Colon (tissue), 2 donors: ENCODE data around the gene DNAL1.
"Not testable (repeated sequence)": the region's sequence is repeated elsewhere in the genome, so short reads cannot be mapped to it uniquely, and the experiment has no call there.

Experiments used
- FAIRE-seq: peaks from 2 replicates; lab custom pipeline; 2012; peaks lifted over from hg19 to GRCh38; lab: Jason Lieb, UNC
- donor health status: control.
- donor health status: control.

Gene DNAL1

GRCh38 chr14:73708076-73708475 is 63.3 kb downstream of the DNAL1 start:
- not testable (repeated sequence) for FAIRE-seq

- FAIRE-seq: no peak
Observed at GRCh38 chr14:73709904-73710469, 65.2 kb downstream of the DNAL1 start.

- no peak for FAIRE-seq
Observed at GRCh38 chr14:73710737-73711136, 66.0 kb downstream of the DNAL1 start.

- no peak for FAIRE-seq
Observed at GRCh38 chr14:73712071-73712506, 67.3 kb downstream of the DNAL1 start.

GRCh38 chr14:73712540-73713180 is 67.9 kb downstream of the DNAL1 start:
- FAIRE-seq: no peak

- FAIRE-seq: no peak
Observed at GRCh38 chr14:73713206-73713802, 68.5 kb downstream of the DNAL1 start.

GRCh38 chr14:73713803-73714655 is 69.2 kb downstream of the DNAL1 start, which contains the start of gene PNMA1:
TSS of gene PNMA1 (minus strand) at chr14:73714384. CDS start at chr14:73713639, 745 bp downstream.
- no peak for FAIRE-seq

GRCh38 chr14:73714656-73715081 is 69.9 kb downstream of the DNAL1 start:
- no peak for FAIRE-seq

GRCh38 chr14:73715707-73716106 is 70.9 kb downstream of the DNAL1 start:
- FAIRE-seq: no peak

GRCh38 chr14:73717266-73717665 is 72.5 kb downstream of the DNAL1 start:
- FAIRE-seq: no peak

- FAIRE-seq: no peak
Observed at GRCh38 chr14:73717711-73718417, 73.1 kb downstream of the DNAL1 start.

GRCh38 chr14:73718418-73719251 is 73.8 kb downstream of the DNAL1 start:
- no peak for FAIRE-seq

- no peak for FAIRE-seq
Observed at GRCh38 chr14:73719361-73719760, 74.6 kb downstream of the DNAL1 start.

- FAIRE-seq: no peak
Observed at GRCh38 chr14:73719791-73720190, 75.0 kb downstream of the DNAL1 start.

GRCh38 chr14:73720636-73721035 is 75.8 kb downstream of the DNAL1 start:
- no peak for FAIRE-seq

- FAIRE-seq: no peak
Observed at GRCh38 chr14:73721101-73721821, 76.5 kb downstream of the DNAL1 start.

GRCh38 chr14:73722581-73722980 is 77.8 kb downstream of the DNAL1 start:
- no peak for FAIRE-seq

- FAIRE-seq: no peak
Observed at GRCh38 chr14:73723406-73723796, 78.6 kb downstream of the DNAL1 start.

GRCh38 chr14:73723797-73724661 is 79.2 kb downstream of the DNAL1 start:
- no peak for FAIRE-seq
